ENCODE results near the gene CCDC12. TPM values are rescaled to one million over a fixed set of nuclear protein-coding genes. Genes with fewer than 3 reads are reported as not detected.

Gene CCDC12
- total RNA-seq, 1 experiment from 2014 or later: 44.2 TPM

- DNase-seq: no peak
- ChIA-PET POLR2A (ENCODE audit: unreplicated experiment) (no interaction called here), CTCF (no interaction called here)
- Histone ChIP-seq H3K4me2 (ENCODE audit: low read length) (no peak overlapping the region), H2AFZ (ENCODE audit: low read length) (no peak overlapping the region), H4K20me1 (ENCODE audit: low read length) (peaks cover 79% of the 10 kb centered on the region), H3K9ac (ENCODE audit: low read length) (no peak overlapping the region), H3K9me2 (replicated peaks; ENCODE audit: low read length) (no peaks in the 10 kb centered on the region), H3K4me1 (ENCODE audit: insufficient read depth, low read length) (peaks cover 7% of the 10 kb centered on the region; the same call in 1 of the 2 replicates), H3K9me3 (ENCODE audit: low read length) (no peaks in the 10 kb centered on the region), H3K36me3 (ENCODE audit: low read depth, low read length) (peaks cover 9% of the 10 kb centered on the region), H3K27ac (ENCODE audit: low read length) (no peak overlapping the region), H3K27me3 (ENCODE audit: low read length) (no peaks in the 10 kb centered on the region), H3K79me2 (ENCODE audit: low read length) (peaks cover 98% of the 10 kb centered on the region), H3F3A (ENCODE audit: low read length, unreplicated experiment) (no peaks in the 10 kb centered on the region), H3K4me3 (ENCODE audit: low read length) (no peak overlapping the region)
- no TSS peak for BruUV-seq (replicated peaks)
- intact Hi-C loops (cut with micrococcal nuclease): no loop called here
- TF ChIP-seq EZH2 (IDR thresholded peaks at IDR 0.05; ENCODE audit: low read length, unreplicated experiment) (no peak), EZH2phosphoT487 (IDR thresholded peaks at IDR 0.05; ENCODE audit: borderline replicate concordance, low read length) (no peak), CTCF (conservative IDR thresholded peaks at IDR 0.05; ENCODE audit: low read depth, low read length) (no peak)
- ATAC-seq: no peak
These were observed 22.4 kb downstream of the CCDC12 start for GRCh38 chr3:46954178-46954577.

DNA sequence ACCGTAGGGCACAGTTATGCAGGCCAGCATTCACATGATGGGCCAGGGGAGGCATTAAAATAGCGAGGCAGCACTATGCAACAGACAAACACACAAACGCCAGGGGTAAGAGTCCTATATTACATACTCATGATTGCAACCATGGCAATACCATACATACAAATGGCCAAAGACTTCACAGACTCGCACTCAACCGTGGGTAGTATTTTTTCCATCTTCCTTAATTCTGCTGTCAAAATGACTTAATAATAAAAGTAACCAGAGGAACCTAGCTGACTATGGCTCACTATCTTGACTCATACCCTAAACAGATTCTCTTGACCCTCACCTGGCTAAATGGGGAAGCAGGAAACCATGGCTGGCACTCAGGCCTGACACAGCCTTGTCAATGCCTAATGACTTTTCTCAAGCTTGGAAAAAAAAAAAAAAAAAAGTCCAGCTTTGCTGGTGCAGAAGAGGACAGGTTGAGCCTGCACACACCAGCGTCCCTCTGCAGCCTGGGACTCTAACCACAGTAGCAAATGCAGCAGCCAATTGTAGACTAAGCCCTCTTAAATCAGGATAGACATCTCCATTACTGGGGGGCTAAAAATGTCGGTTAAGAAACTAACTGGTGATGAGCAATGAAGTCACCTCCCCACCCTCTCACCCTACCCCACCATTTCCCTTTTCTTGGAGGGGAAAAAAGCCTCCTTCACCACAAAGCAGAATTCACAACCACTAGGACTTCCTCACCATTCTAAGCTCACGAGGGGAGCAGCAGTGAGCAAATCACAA, 23.1 kb downstream of the CCDC12 start:
- Histone ChIP-seq H3K27ac (ENCODE audit: low read length) (no peak overlapping the region), H3F3A (ENCODE audit: low read length, unreplicated experiment) (no peaks in the 10 kb centered on the region), H3K4me3 (ENCODE audit: low read length) (no peak overlapping the region), H3K36me3 (ENCODE audit: low read depth, low read length) (peaks cover 4% of the 10 kb centered on the region; the same call in 1 of the 2 replicates), H3K9me2 (replicated peaks; ENCODE audit: low read length) (no peaks in the 10 kb centered on the region), H3K9ac (ENCODE audit: low read length) (no peak overlapping the region), H3K79me2 (ENCODE audit: low read length) (peaks cover 98% of the 10 kb centered on the region), H4K20me1 (ENCODE audit: low read length) (peaks cover 79% of the 10 kb centered on the region), H2AFZ (ENCODE audit: low read length) (no peak overlapping the region), H3K27me3 (ENCODE audit: low read length) (no peaks in the 10 kb centered on the region), H3K4me1 (ENCODE audit: insufficient read depth, low read length) (peaks cover 12% of the 10 kb centered on the region), H3K4me2 (ENCODE audit: low read length) (no peak overlapping the region), H3K9me3 (ENCODE audit: low read length) (no peaks in the 10 kb centered on the region)
- ChIA-PET POLR2A (ENCODE audit: unreplicated experiment) (no interaction called here), CTCF (no interaction called here)
- TF ChIP-seq EZH2 (IDR thresholded peaks at IDR 0.05; ENCODE audit: low read length, unreplicated experiment) (no peak), EZH2phosphoT487 (IDR thresholded peaks at IDR 0.05; ENCODE audit: borderline replicate concordance, low read length) (no peak), CTCF (conservative IDR thresholded peaks at IDR 0.05; ENCODE audit: low read depth, low read length) (no peak)
- BruUV-seq (replicated peaks): no TSS peak
- DNase-seq: no peak
- ATAC-seq: peak; percentile 54
- intact Hi-C loops (cut with micrococcal nuclease): no loop called here

- CTCF ChIA-PET: no interaction called here
- POLR2A ChIA-PET (ENCODE audit: unreplicated experiment): no interaction called here
- TF ChIP-seq EZH2 (IDR thresholded peaks at IDR 0.05; ENCODE audit: low read length, unreplicated experiment) (no peak), EZH2phosphoT487 (IDR thresholded peaks at IDR 0.05; ENCODE audit: borderline replicate concordance, low read length) (no peak), CTCF (conservative IDR thresholded peaks at IDR 0.05; ENCODE audit: low read depth, low read length) (no peak)
These were observed 23.7 kb downstream of the CCDC12 start for GRCh38 chr3:46952813-46953212.

More at GRCh38 chr3:46952813-46953212, 23.7 kb downstream of the CCDC12 start:
- H3K4me1 ChIP-seq (ENCODE audit: insufficient read depth, low read length): peaks cover 18% of the 10 kb centered on the region
- ATAC-seq (no peak), DNase-seq (no peak)
- H3K9ac ChIP-seq (ENCODE audit: low read length): no peak overlapping the region
- H2AFZ ChIP-seq (ENCODE audit: low read length): no peak overlapping the region
- H3K4me3 ChIP-seq (ENCODE audit: low read length): no peak overlapping the region
- no peak overlapping the region for H3K4me2 ChIP-seq (ENCODE audit: low read length)
- H3K9me2 ChIP-seq (replicated peaks; ENCODE audit: low read length): no peaks in the 10 kb centered on the region
- intact Hi-C loops (cut with micrococcal nuclease): no loop called here
- peaks cover 83% of the 10 kb centered on the region for H4K20me1 ChIP-seq (ENCODE audit: low read length)
- BruUV-seq (replicated peaks): no TSS peak
- peaks cover 98% of the 10 kb centered on the region for H3K79me2 ChIP-seq (ENCODE audit: low read length)
- H3F3A ChIP-seq (ENCODE audit: low read length, unreplicated experiment): no peaks in the 10 kb centered on the region
- H3K27me3 ChIP-seq (ENCODE audit: low read length): no peaks in the 10 kb centered on the region
- H3K9me3 ChIP-seq (ENCODE audit: low read length): no peaks in the 10 kb centered on the region
- 0 out of 2 replicates have a peak, but pooled peaks cover 4% of the 10 kb centered on the region for H3K36me3 ChIP-seq (ENCODE audit: low read depth, low read length)
- H3K27ac ChIP-seq (ENCODE audit: low read length): no peak overlapping the region
